Activated effector memory CD4-positive, alpha-beta T cell treated with anti-CD3 and anti-CD28 coated beads, Interleukin-2, amount 50 U/mL, for 16 hours (primary cell): Measurements from ENCODE around the gene COPS3.

Source experiments
- DNase-seq: peaks from one replicate; pipeline ENCODE4 v3.0.0-alpha.2; 2020

Gene COPS3

GRCh38 chr17:17214646-17215436, 66.2 kb downstream of the COPS3 start:
- DNase-seq, result no peak

DNA sequence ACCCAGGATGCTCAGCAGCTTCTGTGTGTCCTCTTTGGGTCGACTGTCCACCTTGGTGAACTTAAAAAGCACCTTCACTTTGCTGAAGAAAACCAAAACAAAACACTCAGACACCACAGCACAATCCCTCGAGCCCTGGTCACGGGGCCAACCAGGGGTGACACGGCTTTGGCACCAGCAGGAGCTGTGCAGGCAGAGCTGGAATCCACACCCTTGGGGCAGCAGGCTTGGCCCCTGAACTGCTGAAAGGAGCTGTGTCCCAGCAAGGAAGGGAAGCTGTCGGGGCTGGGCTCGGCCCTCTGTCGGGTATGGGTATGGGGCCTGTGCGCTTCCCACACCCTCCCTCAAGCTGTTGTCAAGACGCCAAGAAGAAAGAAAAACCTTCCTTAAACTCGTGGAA, 67.3 kb downstream of the COPS3 start:
- no peak for DNase-seq

DNA sequence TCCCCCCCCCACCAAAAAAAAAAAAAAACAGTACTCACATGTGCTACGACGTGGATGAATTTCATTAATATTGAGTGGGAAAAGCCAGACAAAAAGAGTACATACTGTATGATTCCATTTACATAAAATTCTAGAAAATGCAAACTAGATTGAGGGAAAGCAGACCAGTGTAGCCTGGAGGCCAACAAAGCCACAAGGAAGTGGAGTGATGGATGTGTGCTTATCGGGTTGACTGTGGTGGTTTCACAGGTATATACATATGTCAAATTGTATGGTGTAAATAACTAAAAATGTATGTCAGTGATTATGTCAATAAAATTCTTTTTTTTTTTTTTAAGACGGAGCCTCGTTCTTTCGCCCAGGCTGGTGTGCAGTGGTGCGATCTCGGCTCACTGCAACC, 73.0 kb downstream of the COPS3 start:
- no peak for DNase-seq

DNA sequence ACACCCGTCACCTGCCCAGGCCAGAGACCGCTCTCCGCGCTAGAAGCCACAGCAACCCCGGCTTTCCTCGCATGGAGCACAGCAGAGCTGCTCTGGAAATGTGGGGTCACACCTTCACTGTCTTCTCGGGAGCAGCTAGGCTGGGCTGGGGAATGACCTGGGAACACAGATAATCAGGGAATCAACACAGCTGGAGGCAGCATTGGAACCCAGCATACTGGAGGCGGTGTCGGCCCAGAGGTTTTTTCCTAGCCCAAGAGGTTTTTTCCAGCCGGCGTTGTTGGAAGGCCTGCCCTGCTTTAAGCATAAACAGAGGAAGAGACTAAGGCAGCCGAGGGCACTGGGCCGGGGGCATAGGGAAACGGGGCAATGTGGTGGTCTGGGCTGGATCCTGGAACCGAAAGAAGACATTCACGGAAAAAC, 74.1 kb downstream of the COPS3 start:
- DNase-seq, result no peak

GRCh38 chr17:17206124-17206912, 74.7 kb downstream of the COPS3 start, which contains the start of gene PLD6:
PLD6 (minus strand) TSS chr17:17206333; CDS start chr17:17206286, 47 bp downstream.
- peak; percentile 96 for DNase-seq

GRCh38 chr17:17205368-17206123, 75.5 kb downstream of the COPS3 start:
- DNase-seq, result peak; percentile 86

DNA sequence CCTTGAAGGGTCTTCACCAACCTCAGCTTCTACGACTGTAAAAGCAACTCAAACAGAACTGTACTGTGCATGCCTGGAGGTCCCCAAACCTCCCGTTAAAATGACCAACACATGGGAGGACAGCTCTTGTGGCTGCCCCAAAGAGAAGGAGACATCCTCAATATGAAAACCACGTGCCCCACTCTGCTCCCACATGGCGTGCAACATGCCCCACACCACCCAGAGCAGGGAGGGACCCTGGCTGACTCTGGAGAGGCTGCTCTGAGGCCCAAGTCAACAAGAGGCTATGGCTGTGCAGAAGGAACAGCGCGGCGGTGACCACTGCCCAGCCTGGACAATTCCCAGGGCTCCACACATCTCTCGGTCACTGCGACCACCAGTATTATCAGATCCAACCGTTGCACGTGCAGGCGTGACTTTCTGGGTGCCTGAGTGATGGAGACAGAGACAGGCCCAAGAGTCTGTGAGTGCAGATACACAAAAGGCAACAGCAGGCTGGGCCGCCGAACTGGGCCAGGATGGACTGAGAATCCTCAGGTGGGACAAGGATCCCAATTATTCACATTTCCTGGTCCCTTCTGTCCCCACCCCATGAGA, 76.3 kb downstream of the COPS3 start:
- no peak for DNase-seq

DNA sequence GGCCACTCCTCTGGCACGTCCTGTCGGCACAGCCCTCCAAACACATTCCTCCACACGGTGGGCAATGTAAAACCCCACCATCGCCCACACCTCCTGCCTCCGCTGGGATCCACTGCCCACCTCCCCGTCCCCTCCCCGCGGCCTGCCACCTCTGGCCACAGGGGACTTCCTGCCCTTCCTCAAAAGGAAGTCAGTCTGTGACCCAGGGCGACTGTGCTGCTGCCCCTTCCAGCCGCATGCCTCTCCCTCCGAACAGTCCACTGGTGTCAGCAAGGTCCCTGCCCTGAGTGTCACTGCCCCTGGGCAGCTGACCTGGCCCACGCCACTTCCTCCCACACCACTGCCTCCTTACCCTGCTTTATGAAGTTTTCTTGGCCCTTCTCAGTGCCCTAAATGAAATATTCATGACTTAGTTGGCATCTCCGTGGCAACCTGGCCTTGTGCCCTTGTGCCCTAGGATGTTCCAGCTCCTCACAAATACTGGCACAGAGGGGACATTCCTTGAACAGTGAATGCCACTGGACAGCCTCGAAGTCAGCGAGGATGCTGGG, 76.9 kb downstream of the COPS3 start:
- no peak for DNase-seq

DNA sequence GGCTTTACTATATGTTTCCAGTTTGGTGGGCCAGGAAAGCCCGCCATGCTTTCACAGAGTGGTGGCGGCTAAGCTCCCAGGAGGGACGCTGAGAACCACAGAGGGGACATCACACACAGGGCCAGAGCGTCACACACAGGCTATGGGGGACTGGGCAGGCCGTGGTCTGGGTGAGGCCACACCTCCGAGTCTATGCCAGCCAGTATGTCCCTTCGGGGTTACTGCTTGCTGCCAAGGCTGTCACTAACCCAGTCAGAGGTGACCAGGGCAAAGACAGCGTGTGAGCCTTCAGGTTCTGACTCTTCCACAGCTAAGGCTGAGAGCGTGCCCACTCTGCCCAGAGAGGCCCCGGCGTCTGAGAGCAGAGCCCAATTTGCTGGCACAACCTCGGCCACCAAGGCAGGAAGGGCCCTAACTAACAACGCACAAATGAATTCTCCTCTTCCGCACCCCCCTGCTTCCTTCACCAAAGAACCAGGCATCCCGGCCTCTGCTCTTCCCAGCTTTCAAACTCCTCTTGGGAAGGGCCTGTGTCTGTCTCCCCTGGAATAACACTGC, 77.8 kb downstream of the COPS3 start:
- DNase-seq, result no peak

DNA sequence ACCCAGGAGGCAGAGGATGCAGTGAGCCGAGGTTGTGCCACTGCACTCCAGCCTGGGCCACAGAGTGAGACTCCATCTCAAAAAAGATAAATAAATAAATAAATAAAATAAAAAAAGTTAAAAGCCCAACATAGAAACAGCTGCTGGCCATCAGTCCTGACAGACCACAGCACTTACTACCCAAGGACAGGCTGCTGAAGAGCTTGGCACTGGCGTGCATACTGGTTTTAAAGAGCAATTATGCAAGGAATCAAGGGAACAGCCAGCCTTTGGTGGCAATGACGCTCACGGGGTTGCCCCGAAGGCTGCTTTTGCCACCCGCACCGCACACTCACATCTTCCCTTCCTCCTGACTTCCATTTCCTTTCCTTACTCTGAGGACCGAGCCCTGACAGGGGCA, 79.1 kb downstream of the COPS3 start:
- DNase-seq, result no peak

DNA sequence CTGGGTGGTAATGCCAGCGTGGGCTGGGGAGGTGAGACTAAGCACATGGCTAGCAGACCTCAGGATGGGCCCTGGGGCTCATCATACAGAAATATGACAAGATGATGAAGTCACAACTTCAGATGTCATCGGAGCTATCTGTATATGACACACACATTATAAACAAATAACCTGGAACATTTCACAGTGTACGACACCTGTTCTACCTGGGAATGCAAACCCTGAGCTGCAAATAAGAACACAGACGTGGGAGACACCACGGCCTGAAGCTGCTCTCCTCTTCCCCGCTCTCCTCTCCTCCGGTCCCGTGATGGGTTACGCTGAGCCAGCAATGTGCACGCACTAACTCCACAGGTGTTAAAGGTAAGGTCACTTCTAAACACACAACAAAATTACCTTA, 79.8 kb downstream of the COPS3 start:
- no peak for DNase-seq

DNA sequence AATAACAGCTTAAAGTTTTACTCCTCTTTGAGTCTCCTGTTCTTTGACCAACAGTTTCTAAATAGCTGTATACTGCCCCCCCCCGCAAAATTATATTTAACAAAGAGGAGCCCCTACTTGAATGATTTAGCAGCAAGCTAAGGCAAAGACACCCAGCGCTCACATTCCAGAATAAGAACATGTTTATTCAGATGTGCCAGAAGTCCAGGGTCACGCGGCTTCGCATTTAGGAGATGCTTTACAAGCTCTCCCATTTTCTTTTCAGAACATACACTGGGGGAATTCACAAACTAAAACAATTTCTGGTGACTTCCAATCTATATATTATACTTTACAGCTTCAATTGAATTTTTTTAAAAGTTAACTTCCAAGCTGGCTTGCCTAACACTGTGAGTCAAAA, 80.2 kb downstream of the COPS3 start:
- DNase-seq, result no peak

DNA sequence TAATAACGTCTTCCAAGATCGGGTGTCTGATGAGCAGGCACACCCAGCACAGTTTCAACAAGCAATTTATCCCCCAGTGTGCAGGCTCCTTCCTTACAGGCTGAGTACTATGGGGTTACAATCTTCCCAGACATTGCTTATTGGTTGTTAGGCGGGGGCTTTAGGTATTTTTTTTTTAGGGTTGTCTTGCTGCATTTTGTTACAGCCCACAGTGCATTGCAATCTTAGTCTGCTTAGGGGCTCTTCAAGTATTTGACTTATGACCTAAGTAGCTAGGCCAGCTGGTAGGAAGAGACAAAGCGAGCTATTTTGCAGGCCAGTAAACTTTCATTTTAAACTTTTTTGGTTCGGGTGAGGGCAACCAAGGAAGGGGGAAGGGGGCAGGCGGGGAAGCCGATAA, 80.7 kb downstream of the COPS3 start:
- no peak for DNase-seq

DNA sequence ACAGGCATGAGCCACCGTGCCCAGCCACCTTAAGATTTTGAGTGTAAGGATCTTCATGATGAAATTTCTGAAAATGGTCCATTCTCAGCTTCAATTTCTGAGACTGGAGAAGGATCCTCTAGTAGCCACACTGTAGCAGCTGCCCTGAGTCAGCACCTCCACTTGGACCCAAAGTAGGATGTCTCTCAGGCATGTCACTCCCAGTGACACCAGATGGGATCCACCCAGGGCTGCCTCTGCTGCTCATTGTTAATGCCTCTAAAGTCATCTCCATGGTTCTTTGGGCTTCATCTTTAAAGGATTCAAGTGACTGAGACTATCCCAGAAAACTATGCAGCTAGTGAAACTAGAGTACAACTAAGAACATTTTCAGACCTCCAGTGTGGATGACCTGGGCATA, 82.8 kb downstream of the COPS3 start:
- DNase-seq, result no peak

GRCh38 chr17:17196776-17197175, 84.3 kb downstream of the COPS3 start:
- no peak for DNase-seq
